ENCODE results near the gene AGAP3. TPM values are rescaled to one million over a fixed set of nuclear protein-coding genes. Genes with fewer than 3 reads are reported as not detected.

Gene AGAP3
- total RNA-seq, 1 experiment from 2014 or later, result 138 TPM

DNA sequence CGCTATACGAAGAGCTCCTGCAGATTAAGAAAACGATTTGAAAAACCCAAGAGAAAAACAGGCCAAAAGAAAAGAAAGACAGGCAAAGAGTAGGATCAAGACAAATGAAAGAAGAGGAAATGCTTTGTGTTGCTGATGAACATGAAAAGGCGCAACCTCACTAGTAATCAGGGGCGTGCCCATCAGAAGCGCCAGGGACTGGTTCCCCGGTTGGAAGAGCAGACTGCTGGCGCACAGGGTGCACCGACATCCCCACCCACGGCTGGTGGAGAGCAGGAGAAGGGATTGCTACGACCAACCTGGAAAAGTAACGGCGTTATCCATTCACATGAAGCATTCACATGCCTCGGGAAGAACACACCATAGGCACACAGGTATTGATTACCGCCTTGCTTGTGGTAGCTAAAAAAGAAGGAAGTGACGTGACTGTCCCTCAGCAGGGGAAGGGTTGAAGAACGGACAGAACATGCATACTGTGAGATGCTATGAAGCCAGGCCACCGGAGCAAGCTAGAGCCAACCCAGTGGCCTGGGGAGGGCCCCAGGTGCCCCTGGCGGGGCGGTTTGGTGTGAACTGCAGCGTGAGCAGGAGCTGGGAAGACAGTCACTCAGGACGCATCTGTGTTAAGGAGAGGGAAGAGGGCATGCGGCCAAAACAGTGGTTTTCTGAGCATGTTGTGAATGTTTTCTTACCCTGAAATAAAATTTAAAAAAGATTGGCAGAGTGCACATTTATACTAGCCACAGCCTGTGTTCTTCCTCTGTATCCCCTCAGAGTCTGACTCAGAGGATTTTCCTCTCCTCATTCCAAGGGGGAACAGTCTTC lies 18.3 kb downstream of the AGAP3 start:
- H3K4me1 Mint-ChIP-seq (ENCODE audit: insufficient read depth, unreplicated experiment), result peaks cover 10% of the 10 kb centered on the region
- H3K27me3 Mint-ChIP-seq (ENCODE audit: insufficient read depth, unreplicated experiment), result no peaks in the 10 kb centered on the region
- intact Hi-C loops (cut with micrococcal nuclease), result no loop called here
- BruUV-seq (replicated peaks), result no TSS peak
- ChIA-PET CTCF (interaction anchor here (1.0 to 15.6 kb wide), 3 partner anchors 7 to 67 kb away, joined by 3 to 315 read pairs (median 45); partner anchors contain the start of genes AGAP3 and TMUB1), POLR2A (interaction anchor here (1.3 kb wide), 2 partner anchors 9 to 13 kb away, joined by 3 to 5 read pairs; no protein-coding TSS in a partner anchor)
- H3K27ac Mint-ChIP-seq (ENCODE audit: low read depth, unreplicated experiment), result peak overlapping the region; percentile 18
- H3K9me3 Mint-ChIP-seq (ENCODE audit: unreplicated experiment), result no peaks in the 10 kb centered on the region
- no peak overlapping the region for H3K4me3 Mint-ChIP-seq (ENCODE audit: unreplicated experiment)
- TF ChIP-seq, protein P1, sequence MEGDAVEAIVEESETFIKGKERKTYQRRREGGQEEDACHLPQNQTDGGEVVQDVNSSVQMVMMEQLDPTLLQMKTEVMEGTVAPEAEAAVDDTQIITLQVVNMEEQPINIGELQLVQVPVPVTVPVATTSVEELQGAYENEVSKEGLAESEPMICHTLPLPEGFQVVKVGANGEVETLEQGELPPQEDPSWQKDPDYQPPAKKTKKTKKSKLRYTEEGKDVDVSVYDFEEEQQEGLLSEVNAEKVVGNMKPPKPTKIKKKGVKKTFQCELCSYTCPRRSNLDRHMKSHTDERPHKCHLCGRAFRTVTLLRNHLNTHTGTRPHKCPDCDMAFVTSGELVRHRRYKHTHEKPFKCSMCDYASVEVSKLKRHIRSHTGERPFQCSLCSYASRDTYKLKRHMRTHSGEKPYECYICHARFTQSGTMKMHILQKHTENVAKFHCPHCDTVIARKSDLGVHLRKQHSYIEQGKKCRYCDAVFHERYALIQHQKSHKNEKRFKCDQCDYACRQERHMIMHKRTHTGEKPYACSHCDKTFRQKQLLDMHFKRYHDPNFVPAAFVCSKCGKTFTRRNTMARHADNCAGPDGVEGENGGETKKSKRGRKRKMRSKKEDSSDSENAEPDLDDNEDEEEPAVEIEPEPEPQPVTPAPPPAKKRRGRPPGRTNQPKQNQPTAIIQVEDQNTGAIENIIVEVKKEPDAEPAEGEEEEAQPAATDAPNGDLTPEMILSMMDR (IDR thresholded peaks at IDR 0.05; ENCODE audit: unreplicated experiment), result no peak
- H3K36me3 Mint-ChIP-seq (ENCODE audit: insufficient read depth, unreplicated experiment), result peaks cover 11% of the 10 kb centered on the region
- no peak for DNase-seq (ENCODE audit: unreplicated experiment)

DNA sequence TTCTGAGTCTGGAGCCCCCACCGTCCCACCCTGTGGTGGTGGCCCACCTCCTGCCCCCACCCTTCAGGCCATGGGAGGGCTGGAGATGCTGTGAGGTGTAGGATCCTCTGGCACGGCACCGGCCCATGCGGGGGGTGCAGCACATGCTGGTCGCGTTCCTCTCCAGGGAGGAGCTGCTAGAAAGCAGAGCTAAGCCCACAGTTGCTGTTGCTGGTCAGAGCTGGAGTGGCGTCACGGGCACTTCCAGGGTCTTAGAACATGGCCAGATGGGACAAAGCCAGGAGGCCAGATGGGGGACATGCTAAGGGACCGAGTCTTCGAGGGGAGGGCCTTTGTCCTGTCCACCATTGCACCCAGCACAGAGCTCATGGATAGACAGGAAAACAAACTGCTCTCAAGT lies 21.6 kb downstream of the AGAP3 start:
- intact Hi-C loops (cut with micrococcal nuclease), result no loop called here
- DNase-seq (ENCODE audit: unreplicated experiment), result no peak
- TF ChIP-seq, protein P1 (IDR thresholded peaks at IDR 0.05; ENCODE audit: unreplicated experiment), result no peak
- peaks cover 13% of the 10 kb centered on the region for H3K36me3 Mint-ChIP-seq (ENCODE audit: insufficient read depth, unreplicated experiment)
- BruUV-seq (replicated peaks), result no TSS peak
- H3K4me3 Mint-ChIP-seq (ENCODE audit: unreplicated experiment), result no peak overlapping the region
- ChIA-PET CTCF (interaction anchor here (0.6 to 15.6 kb wide), 8 partner anchors 8 to 1835 kb away, joined by 3 to 315 read pairs (median 4); partner anchors contain the start of genes AGAP3 and TMUB1), POLR2A (interaction anchor here (0.7 to 1.7 kb wide), 2 partner anchors 8 to 106 kb away, joined by 3 to 6 read pairs; no protein-coding TSS in a partner anchor)
- H3K9me3 Mint-ChIP-seq (ENCODE audit: unreplicated experiment), result no peaks in the 10 kb centered on the region
- H3K4me1 Mint-ChIP-seq (ENCODE audit: insufficient read depth, unreplicated experiment), result peaks cover 19% of the 10 kb centered on the region
- no peak overlapping the region for H3K27ac Mint-ChIP-seq (ENCODE audit: low read depth, unreplicated experiment)
- H3K27me3 Mint-ChIP-seq (ENCODE audit: insufficient read depth, unreplicated experiment), result no peaks in the 10 kb centered on the region

DNA sequence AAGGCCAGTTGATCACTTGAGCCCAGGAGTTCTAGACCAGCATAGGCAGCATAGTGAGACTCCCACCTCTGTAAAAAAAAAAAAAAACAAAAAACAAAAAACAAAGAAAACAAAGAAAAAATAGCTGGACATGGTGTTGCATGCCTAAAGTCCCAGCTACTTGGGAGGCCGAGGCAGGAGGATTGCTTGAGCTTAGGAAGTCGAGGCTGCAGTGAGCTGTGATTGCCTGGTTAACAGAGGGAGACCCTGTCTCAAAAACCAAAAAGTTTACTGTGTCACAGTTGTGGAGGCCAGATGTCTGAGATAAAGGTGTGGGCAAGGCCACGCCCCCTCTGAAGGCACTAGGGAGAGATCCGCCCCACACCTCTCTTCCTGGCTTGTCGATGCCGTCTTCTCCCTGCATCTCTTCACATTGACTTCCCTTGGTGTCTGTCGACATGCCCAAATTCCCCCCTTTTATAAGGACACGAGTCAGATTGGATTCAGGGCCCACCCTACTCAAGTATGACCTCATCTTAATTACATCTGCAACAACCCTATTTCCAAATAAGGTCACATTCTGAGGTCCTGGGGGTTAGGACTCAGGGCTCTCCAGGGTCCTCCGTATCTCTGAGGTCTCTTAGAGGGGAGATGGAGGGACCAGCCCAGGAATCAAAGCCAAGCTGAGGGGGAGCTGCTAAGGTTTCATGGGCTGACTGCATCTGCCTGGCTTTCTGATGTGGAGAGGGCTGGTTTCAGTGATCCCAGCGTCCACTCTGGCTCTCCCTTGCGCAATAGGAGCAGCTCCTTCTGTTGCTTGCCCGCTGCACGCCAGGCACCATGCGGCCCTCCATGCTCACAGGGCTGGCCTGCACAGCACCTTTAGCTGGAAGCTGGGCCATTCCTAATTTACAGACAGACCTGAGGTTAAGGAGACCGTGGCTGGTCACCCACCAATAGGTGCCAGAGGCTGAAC lies 23.1 kb downstream of the AGAP3 start:
- DNase-seq (ENCODE audit: unreplicated experiment), result no peak
- POLR2A ChIA-PET, result interaction anchor here (2.0 to 8.4 kb wide), 2 partner anchors 21 to 48 kb away, joined by 9 to 80 read pairs; partner anchors contain the start of gene SLC4A2
- no peak overlapping the region for H3K4me3 Mint-ChIP-seq (ENCODE audit: unreplicated experiment)
- intact Hi-C loops (cut with micrococcal nuclease), result loop anchor here (5.0 kb wide), 2 partner anchors 142 to 332 kb away; no protein-coding TSS in a partner anchor
- H3K36me3 Mint-ChIP-seq (ENCODE audit: insufficient read depth, unreplicated experiment), result peaks cover 25% of the 10 kb centered on the region
- TF ChIP-seq, protein P1 (IDR thresholded peaks at IDR 0.05; ENCODE audit: unreplicated experiment), result no peak
- peak overlapping the region; percentile 13 for H3K27ac Mint-ChIP-seq (ENCODE audit: low read depth, unreplicated experiment)
- no TSS peak for BruUV-seq (replicated peaks)
- CTCF ChIA-PET, result interaction anchor here (0.6 to 15.6 kb wide), 13 partner anchors 11 to 1381 kb away, joined by 3 to 315 read pairs (median 9); partner anchors contain the start of genes ABCB8, AGAP3, CDK5 and SLC4A2
- no peaks in the 10 kb centered on the region for H3K27me3 Mint-ChIP-seq (ENCODE audit: insufficient read depth, unreplicated experiment)
- H3K9me3 Mint-ChIP-seq (ENCODE audit: unreplicated experiment), result no peaks in the 10 kb centered on the region
- H3K4me1 Mint-ChIP-seq (ENCODE audit: insufficient read depth, unreplicated experiment), result peaks cover 23% of the 10 kb centered on the region

All from MCF 10A (cell line).